VCaP (cell line): ENCODE data around the gene C2orf15.
"Not testable (repeated sequence)": the region's sequence is repeated elsewhere in the genome, so short reads cannot be mapped to it uniquely, and the experiment has no call there.

Experiments
- H3K27ac ChIP-seq: fragments of 450-650 bp; 2 replicates; pipeline ENCODE4 v1.5.1; 2017
- CTCF ChIP-seq: fragments of 450-650 bp; conservative IDR thresholded peaks from 2 replicates; pipeline ENCODE4 v1.5.1; 2017; ENCODE audit warnings: mild to moderate bottlenecking, moderate library complexity

The C2orf15 gene

GRCh38 chr2:99190548-99190947 is 49.0 kb downstream of the C2orf15 start:
- TF ChIP-seq CTCF: peak; percentile 17; the same call in 1 of the 2 replicates
- no peak overlapping the region for H3K27ac ChIP-seq

- not testable (repeated sequence) for H3K27ac ChIP-seq
These were observed 50.9 kb downstream of the C2orf15 start for GRCh38 chr2:99192364-99192763.

GRCh38 chr2:99198103-99198841 is 56.8 kb downstream of the C2orf15 start:
- H3K27ac ChIP-seq: peak overlapping the region; percentile 66
- TF ChIP-seq CTCF: no peak

GRCh38 chr2:99200076-99200800 is 58.7 kb downstream of the C2orf15 start:
- TF ChIP-seq CTCF: no peak

More at GRCh38 chr2:99200076-99200800, 58.7 kb downstream of the C2orf15 start:
- no peak overlapping the region for H3K27ac ChIP-seq
